ENCODE measurements around the gene ARHGAP1.

- TF ChIP-seq CREM (IDR thresholded peaks at IDR 0.05; ENCODE audit: low read depth) (no peak), ELK1 (CRISPR knock-in tag; IDR thresholded peaks at IDR 0.05) (no peak), SNAPC5 (CRISPR knock-in tag; IDR thresholded peaks at IDR 0.05) (no peak), TEAD2 (tag; IDR thresholded peaks at IDR 0.05) (no peak), ARHGAP35 (IDR thresholded peaks at IDR 0.05; ENCODE audit: partially characterized antibody) (no peak), SOX6 (IDR thresholded peaks at IDR 0.05) (no peak), SRF (CRISPR knock-in tag; IDR thresholded peaks at IDR 0.05) (no peak), SFPQ (IDR thresholded peaks at IDR 0.05; ENCODE audit: low read depth, low read length) (no peak), CHCHD3 (CRISPR knock-in tag; IDR thresholded peaks at IDR 0.05) (no peak), EZH2 (IDR thresholded peaks at IDR 0.05; ENCODE audit: borderline replicate concordance, low read depth, low read length) (no peak), IRF1 (CRISPR knock-in tag; IDR thresholded peaks at IDR 0.05; ENCODE audit: borderline replicate concordance) (no peak), EP300 (IDR thresholded peaks at IDR 0.05; ENCODE audit: low read length) (no peak), TEAD4 (IDR thresholded peaks at IDR 0.05; ENCODE audit: low read length) (no peak), TEAD4 (CRISPR knock-in tag; IDR thresholded peaks at IDR 0.05; ENCODE audit: borderline replicate concordance) (no peak), MAX (CRISPR knock-in tag; IDR thresholded peaks at IDR 0.05) (no peak)
Measured at GRCh38 chr11:46706886-46707285, 6.5 kb upstream of the ARHGAP1 start.
